Measurements from ENCODE around the gene VPS11. TPM values are rescaled to one million over a fixed set of nuclear protein-coding genes. Genes with fewer than 3 reads are reported as not detected.
A peak's percentile ranks its signal among the peaks of the same experiment; 100 is the strongest.

VPS11 gene
- total RNA-seq, 1 donor from 2014 or later, result 23.4 TPM

GRCh38 chr11:119024430-119025098 lies 43.1 kb upstream of the VPS11 start:
- Histone ChIP-seq H3K9me3 (no peaks in the 10 kb centered on the region), H3K4me1 (peaks cover 0 to 16% of the 10 kb centered on the region in 2 donors), H3K27ac (peak overlapping the region; percentile 0 to 48), H3K4me3 (no peak overlapping the region), H3K27me3 (no peaks in the 10 kb centered on the region), H3K36me3 (peaks cover 9 to 43% of the 10 kb centered on the region in 2 donors)
- TF ChIP-seq CTCF (IDR thresholded peaks at IDR 0.05), result no peak
- no peak for DNase-seq (ENCODE audit: low spot score in 2 of 2)
- intact Hi-C loops (cut with DNase I), result no loop called here

GRCh38 chr11:119025099-119025473 lies 42.5 kb upstream of the VPS11 start:
- H3K27me3 ChIP-seq, result no peaks in the 10 kb centered on the region
- peaks cover 3 to 16% of the 10 kb centered on the region in 2 donors for H3K4me1 ChIP-seq
- no peaks in the 10 kb centered on the region for H3K9me3 ChIP-seq
- no peak overlapping the region for H3K4me3 ChIP-seq
- no peak for TF ChIP-seq CTCF (IDR thresholded peaks at IDR 0.05)
- peak overlapping the region; percentile 0 to 48 for H3K27ac ChIP-seq
- intact Hi-C loops (cut with DNase I), result no loop called here
- peaks cover 9 to 43% of the 10 kb centered on the region in 2 donors for H3K36me3 ChIP-seq
- DNase-seq (ENCODE audit: low spot score in 2 of 2), result no peak

DNA sequence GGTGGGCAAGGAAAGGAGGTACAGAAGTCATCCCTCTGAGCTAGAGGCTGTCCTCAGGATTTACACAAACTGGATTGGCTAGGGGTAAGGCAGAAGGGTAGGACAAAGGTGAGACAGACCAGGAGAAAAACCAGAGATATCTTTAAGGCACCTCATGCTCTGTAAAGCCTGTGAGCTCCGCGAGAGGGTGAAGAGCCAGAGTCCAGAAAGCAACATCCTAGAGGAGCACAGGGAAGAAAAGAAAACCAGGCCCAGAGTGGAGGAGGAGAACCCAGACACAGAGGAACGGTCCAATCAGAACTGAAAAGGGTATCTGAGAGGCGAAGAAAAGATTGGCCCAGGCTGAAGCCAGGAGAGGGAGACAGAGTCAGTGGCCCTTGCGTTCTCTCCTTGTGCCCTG lies 42.1 kb upstream of the VPS11 start:
- peaks cover 5 to 12% of the 10 kb centered on the region in 2 donors for H3K4me1 ChIP-seq
- TF ChIP-seq CTCF (IDR thresholded peaks at IDR 0.05), result no peak
- H3K27me3 ChIP-seq, result no peaks in the 10 kb centered on the region
- no peaks in the 10 kb centered on the region for H3K9me3 ChIP-seq
- H3K27ac ChIP-seq, result peak overlapping the region; percentile 0 to 48
- intact Hi-C loops (cut with DNase I), result no loop called here
- no peak for DNase-seq (ENCODE audit: low spot score in 2 of 2)
- no peak overlapping the region for H3K4me3 ChIP-seq
- peaks cover 9 to 43% of the 10 kb centered on the region in 2 donors for H3K36me3 ChIP-seq

DNA sequence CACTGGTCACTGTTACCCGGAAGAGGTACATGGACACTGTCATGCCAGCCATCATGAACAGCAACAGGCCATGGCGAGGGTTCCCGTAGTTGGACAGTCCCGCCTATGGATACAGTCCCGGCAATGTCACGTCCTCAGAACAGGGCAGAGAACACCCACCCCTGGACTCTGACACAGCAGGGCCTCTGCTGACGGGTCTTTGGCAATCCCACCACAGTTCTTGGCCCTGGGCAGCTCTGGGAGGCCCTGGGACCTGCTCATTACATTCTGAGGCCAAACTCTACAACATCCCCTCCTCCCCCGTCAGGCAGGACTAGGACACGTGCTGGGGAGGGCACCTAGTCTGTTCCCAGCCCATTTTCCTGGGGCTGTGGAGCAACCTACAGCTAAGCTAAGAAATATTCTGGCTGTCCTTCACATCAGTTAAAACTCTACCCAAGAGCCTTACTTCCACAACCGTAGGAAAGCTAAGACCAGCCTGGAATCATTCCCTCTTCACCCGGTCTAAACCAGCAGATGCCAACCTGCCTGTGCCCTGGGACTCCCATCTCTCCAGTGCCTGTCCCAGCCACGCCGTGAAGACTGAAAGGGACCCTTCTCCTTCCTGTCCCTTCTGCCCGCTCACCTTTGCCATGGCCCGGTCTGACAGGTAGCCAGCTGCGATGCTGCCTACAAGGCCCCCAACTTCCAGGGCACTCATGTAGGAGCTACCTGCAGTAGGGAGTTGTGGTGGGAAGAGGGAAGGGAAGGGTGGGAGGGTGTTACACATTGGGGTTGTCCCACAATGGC lies 41.4 kb upstream of the VPS11 start:
- intact Hi-C loops (cut with DNase I), result no loop called here
- H3K4me3 ChIP-seq, result no peak overlapping the region
- no peaks in the 10 kb centered on the region for H3K9me3 ChIP-seq
- TF ChIP-seq CTCF (IDR thresholded peaks at IDR 0.05), result no peak
- peaks cover 5 to 14% of the 10 kb centered on the region in 2 donors for H3K4me1 ChIP-seq
- DNase-seq (ENCODE audit: low spot score in 2 of 2), result no peak
- peak overlapping the region; percentile 0 to 48 for H3K27ac ChIP-seq
- H3K36me3 ChIP-seq, result peaks cover 9 to 43% of the 10 kb centered on the region in 2 donors
- no peaks in the 10 kb centered on the region for H3K27me3 ChIP-seq

- Histone ChIP-seq H3K27me3 (no peaks in the 10 kb centered on the region), H3K4me3 (no peak overlapping the region), H3K4me1 (peaks cover 5 to 13% of the 10 kb centered on the region in 2 donors), H3K27ac (peak overlapping the region in 1 of 2 donors; percentile 0), H3K9me3 (no peaks in the 10 kb centered on the region), H3K36me3 (peaks cover 9 to 36% of the 10 kb centered on the region in 2 donors)
- DNase-seq (ENCODE audit: low spot score in 2 of 2), result no peak
- intact Hi-C loops (cut with DNase I), result no loop called here
- TF ChIP-seq CTCF (IDR thresholded peaks at IDR 0.05), result no peak
Observed at GRCh38 chr11:119026970-119027369, 40.6 kb upstream of the VPS11 start.
